ENCODE measurements around the gene USP40. TPM values are rescaled to one million over a fixed set of nuclear protein-coding genes. Genes with fewer than 3 reads are reported as not detected.

Gene USP40
- total and polyA plus RNA-seq, 2 experiments from 2014 or later: 5.7 to 11.7 TPM

- no peaks in the 10 kb centered on the region for H3F3A ChIP-seq (replicated peaks; ENCODE audit: low read depth)
- H3K27me3 Mint-ChIP-seq (ENCODE audit: insufficient read depth, low read depth, poor library complexity): peaks cover 14% of the 10 kb centered on the region
- H2AFZ ChIP-seq: no peak overlapping the region
- H3K4me1 Mint-ChIP-seq: peaks cover 2% of the 10 kb centered on the region; the same call in 2 of the 3 replicates
- no peaks in the 10 kb centered on the region for H4K20me1 ChIP-seq (replicated peaks; ENCODE audit: insufficient read depth)
- H3K27ac Mint-ChIP-seq: no peak overlapping the region
- H3K27me3 ChIP-seq (ENCODE audit: insufficient read depth): no peaks in the 10 kb centered on the region
- no peak overlapping the region for H3K27ac ChIP-seq (ENCODE audit: low read depth)
- no peaks in the 10 kb centered on the region for H3K9me2 ChIP-seq (ENCODE audit: insufficient read depth)
- H3K4me2 ChIP-seq: no peak overlapping the region
- no peak overlapping the region for H3K4me3 Mint-ChIP-seq
- no peak for ATAC-seq
- H3K36me3 Mint-ChIP-seq (ENCODE audit: low read depth): peaks cover 30% of the 10 kb centered on the region
- no peak overlapping the region for H3K4me3 ChIP-seq
- peaks cover 9% of the 10 kb centered on the region; the same call in 1 of the 2 replicates for H3K36me3 ChIP-seq (ENCODE audit: insufficient read depth)
- no peaks in the 10 kb centered on the region for H3K4me1 ChIP-seq (ENCODE audit: insufficient read depth)
- H3K9me3 Mint-ChIP-seq: peaks cover 1% of the 10 kb centered on the region; the same call in 2 of the 3 replicates
- no peak for DNase-seq (ENCODE audit: low spot score)
- TF ChIP-seq POLR2AphosphoS5 (IDR thresholded peaks at IDR 0.05; ENCODE audit: low read depth): no peak
- TF ChIP-seq ZNF114 (CRISPR knock-in tag; IDR thresholded peaks at IDR 0.05): no peak
- no peak for TF ChIP-seq NANOG (IDR thresholded peaks at IDR 0.05; ENCODE audit: borderline replicate concordance)
- TF ChIP-seq, protein P1, sequence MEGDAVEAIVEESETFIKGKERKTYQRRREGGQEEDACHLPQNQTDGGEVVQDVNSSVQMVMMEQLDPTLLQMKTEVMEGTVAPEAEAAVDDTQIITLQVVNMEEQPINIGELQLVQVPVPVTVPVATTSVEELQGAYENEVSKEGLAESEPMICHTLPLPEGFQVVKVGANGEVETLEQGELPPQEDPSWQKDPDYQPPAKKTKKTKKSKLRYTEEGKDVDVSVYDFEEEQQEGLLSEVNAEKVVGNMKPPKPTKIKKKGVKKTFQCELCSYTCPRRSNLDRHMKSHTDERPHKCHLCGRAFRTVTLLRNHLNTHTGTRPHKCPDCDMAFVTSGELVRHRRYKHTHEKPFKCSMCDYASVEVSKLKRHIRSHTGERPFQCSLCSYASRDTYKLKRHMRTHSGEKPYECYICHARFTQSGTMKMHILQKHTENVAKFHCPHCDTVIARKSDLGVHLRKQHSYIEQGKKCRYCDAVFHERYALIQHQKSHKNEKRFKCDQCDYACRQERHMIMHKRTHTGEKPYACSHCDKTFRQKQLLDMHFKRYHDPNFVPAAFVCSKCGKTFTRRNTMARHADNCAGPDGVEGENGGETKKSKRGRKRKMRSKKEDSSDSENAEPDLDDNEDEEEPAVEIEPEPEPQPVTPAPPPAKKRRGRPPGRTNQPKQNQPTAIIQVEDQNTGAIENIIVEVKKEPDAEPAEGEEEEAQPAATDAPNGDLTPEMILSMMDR (conservative IDR thresholded peaks at IDR 0.05; ENCODE audit: low read depth in 2 of 2): no peak
- TF ChIP-seq, protein P2, sequence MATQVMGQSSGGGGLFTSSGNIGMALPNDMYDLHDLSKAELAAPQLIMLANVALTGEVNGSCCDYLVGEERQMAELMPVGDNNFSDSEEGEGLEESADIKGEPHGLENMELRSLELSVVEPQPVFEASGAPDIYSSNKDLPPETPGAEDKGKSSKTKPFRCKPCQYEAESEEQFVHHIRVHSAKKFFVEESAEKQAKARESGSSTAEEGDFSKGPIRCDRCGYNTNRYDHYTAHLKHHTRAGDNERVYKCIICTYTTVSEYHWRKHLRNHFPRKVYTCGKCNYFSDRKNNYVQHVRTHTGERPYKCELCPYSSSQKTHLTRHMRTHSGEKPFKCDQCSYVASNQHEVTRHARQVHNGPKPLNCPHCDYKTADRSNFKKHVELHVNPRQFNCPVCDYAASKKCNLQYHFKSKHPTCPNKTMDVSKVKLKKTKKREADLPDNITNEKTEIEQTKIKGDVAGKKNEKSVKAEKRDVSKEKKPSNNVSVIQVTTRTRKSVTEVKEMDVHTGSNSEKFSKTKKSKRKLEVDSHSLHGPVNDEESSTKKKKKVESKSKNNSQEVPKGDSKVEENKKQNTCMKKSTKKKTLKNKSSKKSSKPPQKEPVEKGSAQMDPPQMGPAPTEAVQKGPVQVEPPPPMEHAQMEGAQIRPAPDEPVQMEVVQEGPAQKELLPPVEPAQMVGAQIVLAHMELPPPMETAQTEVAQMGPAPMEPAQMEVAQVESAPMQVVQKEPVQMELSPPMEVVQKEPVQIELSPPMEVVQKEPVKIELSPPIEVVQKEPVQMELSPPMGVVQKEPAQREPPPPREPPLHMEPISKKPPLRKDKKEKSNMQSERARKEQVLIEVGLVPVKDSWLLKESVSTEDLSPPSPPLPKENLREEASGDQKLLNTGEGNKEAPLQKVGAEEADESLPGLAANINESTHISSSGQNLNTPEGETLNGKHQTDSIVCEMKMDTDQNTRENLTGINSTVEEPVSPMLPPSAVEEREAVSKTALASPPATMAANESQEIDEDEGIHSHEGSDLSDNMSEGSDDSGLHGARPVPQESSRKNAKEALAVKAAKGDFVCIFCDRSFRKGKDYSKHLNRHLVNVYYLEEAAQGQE (IDR thresholded peaks at IDR 0.05; ENCODE audit: unreplicated experiment): no peak
- TF ChIP-seq ETS1 (IDR thresholded peaks at IDR 0.05): no peak
- no peak for TF ChIP-seq EZH2phosphoT487 (IDR thresholded peaks at IDR 0.05; ENCODE audit: unreplicated experiment)
- TF ChIP-seq ZNF331 (CRISPR knock-in tag; IDR thresholded peaks at IDR 0.05; ENCODE audit: low read depth): no peak
- TF ChIP-seq ZNF462 (CRISPR knock-in tag; IDR thresholded peaks at IDR 0.05): no peak
- no peak for TF ChIP-seq EZH2 (IDR thresholded peaks at IDR 0.05; ENCODE audit: low read depth, unreplicated experiment)
- no peak for TF ChIP-seq CREB1 (CRISPR knock-in tag; IDR thresholded peaks at IDR 0.05; ENCODE audit: low read depth)
- no peak for TF ChIP-seq STAT1 (IDR thresholded peaks at IDR 0.05; ENCODE audit: unreplicated experiment)
- no peak for TF ChIP-seq JUNB (IDR thresholded peaks at IDR 0.05; ENCODE audit: unreplicated experiment)
- no peaks in the 10 kb centered on the region for H3K79me2 ChIP-seq (replicated peaks; ENCODE audit: insufficient read depth)
Observed at GRCh38 chr2:233453916-233454315, 112.7 kb downstream of the USP40 start.

All from GM23338 (cell line).